Measurements from ENCODE around the gene RAB3IL1.

RAB3IL1 gene

DNA sequence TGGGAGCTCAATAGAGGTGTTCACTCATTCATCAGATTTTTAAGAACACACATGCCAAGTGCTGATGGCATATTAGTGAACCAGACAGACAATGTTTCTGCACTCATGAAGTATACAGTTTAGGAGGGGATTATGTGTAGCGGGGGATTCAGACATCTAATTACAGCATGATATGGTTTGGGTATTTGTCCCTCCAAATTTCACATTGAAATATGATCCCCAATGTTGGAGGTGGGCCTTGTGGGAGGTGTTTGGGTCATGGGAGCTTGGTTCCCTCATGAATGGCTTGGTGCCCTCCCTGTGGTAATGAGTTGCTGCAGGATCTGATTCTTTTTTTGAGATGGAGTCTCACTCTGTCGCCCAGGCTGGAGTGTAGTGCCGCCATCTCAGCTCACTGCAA is 8.9 kb upstream of the RAB3IL1 start:
- TF ChIP-seq, protein P1, sequence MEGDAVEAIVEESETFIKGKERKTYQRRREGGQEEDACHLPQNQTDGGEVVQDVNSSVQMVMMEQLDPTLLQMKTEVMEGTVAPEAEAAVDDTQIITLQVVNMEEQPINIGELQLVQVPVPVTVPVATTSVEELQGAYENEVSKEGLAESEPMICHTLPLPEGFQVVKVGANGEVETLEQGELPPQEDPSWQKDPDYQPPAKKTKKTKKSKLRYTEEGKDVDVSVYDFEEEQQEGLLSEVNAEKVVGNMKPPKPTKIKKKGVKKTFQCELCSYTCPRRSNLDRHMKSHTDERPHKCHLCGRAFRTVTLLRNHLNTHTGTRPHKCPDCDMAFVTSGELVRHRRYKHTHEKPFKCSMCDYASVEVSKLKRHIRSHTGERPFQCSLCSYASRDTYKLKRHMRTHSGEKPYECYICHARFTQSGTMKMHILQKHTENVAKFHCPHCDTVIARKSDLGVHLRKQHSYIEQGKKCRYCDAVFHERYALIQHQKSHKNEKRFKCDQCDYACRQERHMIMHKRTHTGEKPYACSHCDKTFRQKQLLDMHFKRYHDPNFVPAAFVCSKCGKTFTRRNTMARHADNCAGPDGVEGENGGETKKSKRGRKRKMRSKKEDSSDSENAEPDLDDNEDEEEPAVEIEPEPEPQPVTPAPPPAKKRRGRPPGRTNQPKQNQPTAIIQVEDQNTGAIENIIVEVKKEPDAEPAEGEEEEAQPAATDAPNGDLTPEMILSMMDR (conservative IDR thresholded peaks at IDR 0.05; ENCODE audit: low read depth, low read length): no peak
- H3K4me3 ChIP-seq (ENCODE audit: low read depth, low read length): no peak overlapping the region
- DNase-seq (ENCODE audit: low read depth): no peak

DNA sequence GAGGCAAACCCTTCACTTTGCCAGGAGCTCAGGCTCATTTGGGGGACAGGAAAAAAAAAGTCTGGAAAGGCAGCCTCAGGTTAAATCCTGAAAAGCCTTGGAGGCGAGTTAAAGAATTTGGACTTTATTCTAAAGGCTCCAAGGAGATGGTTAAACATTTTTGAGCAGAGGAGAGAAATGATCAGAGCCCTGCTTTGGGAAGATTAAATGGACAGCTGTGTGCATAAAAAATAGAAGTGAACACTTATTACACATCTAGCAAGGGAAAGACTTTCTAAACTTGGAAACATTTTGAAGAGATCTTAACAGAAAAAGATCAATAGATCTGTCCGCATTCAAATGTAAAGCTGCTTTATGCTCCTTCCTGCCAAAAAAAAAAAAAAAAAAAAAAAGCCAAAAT is 8.4 kb upstream of the RAB3IL1 start:
- H3K4me3 ChIP-seq (ENCODE audit: low read depth, low read length): no peak overlapping the region
- DNase-seq (ENCODE audit: low read depth): no peak
- TF ChIP-seq, protein P1 (conservative IDR thresholded peaks at IDR 0.05; ENCODE audit: low read depth, low read length): no peak

DNA sequence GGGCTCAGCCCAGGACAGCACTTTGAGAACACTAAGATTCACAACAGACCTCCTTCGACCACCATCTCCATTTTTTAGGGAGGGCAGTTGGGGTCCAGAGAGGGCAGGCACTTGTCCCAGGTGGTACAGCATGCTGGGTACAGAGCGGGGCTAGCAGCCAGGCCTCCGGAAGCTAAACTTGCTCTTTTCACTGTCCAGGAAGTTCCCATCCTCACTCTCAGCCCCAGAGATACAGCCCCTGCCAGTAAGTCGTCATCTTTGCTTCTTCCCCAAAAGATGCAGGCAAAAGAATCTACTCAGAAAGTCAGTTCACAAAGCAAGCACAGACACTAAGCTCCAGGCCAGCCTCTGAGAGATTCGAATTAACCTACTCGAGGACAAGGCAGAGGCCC is 6.7 kb upstream of the RAB3IL1 start:
- no peak for DNase-seq (ENCODE audit: low read depth)
- no peak overlapping the region for H3K4me3 ChIP-seq (ENCODE audit: low read depth, low read length)
- TF ChIP-seq, protein P1 (conservative IDR thresholded peaks at IDR 0.05; ENCODE audit: low read depth, low read length): no peak

DNA sequence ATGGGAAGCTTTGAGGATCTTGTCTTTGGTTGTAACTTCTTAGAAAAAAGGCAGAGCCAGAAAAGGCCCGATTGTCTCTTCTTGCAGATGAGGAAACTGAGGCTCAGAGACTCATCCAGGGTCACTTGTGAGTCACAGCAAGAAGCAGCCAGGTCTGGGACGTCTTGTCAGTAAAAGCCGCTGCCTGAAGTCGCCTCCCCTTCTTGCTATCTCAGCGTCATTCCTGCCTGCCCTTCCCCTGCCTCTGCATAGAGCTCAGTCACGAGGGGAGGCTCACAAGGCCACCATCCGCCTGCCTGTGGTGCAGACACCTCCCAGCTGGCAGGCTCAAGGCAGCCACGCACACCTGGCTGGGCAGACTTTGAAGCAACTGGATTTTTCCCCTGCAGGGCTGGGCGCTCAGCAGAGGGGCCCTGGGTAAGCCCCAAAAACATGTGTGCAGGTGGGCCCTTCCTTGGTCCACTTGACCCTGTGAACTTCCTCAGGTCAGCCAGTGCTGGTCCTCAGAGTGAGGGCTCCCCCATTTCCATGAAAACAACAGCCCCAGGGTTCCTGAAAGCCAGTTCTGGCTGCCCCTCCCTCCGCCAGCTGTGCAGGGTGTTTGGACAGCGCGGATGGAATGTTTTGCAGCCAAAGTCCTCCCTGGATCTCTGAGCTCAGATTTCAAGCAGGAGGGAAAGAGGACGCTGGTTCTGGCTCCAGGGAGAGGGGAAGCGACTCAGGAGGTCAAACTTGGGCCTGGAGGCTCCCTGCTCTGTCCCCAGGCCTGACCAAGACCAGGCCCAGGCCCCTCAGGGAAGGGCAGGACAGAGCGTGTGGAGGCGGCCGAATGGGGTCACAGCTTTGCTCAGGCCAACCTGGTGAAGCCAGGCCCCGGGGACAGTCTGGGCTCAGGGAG is 6.0 kb upstream of the RAB3IL1 start:
- peak; percentile 74 for DNase-seq (ENCODE audit: low read depth)
- TF ChIP-seq, protein P1 (conservative IDR thresholded peaks at IDR 0.05; ENCODE audit: low read depth, low read length): no peak
- no peak overlapping the region for H3K4me3 ChIP-seq (ENCODE audit: low read depth, low read length)

DNA sequence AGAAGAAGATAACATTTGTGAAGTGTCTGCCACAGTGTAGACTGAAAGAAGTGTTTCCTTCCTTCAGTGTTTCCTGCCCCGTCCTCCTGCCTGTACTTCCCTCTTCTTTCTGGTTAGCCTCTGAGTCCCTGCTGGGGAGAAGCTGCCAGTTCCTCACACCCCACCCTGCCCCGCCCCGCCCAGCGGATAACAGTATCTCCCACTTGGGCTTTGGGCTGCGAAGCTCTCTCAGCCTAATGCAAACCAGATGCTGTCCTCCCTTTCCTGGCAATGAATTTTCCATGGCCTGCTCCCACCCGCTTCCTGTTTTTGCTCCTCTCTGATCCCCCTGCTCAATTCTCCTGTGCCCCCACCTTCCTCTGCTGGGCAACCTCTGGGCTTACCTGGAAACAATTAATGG is 5.2 kb upstream of the RAB3IL1 start:
- no peak overlapping the region for H3K4me3 ChIP-seq (ENCODE audit: low read depth, low read length)
- TF ChIP-seq, protein P1 (conservative IDR thresholded peaks at IDR 0.05; ENCODE audit: low read depth, low read length): no peak
- peak; percentile 57 for DNase-seq (ENCODE audit: low read depth)

DNA sequence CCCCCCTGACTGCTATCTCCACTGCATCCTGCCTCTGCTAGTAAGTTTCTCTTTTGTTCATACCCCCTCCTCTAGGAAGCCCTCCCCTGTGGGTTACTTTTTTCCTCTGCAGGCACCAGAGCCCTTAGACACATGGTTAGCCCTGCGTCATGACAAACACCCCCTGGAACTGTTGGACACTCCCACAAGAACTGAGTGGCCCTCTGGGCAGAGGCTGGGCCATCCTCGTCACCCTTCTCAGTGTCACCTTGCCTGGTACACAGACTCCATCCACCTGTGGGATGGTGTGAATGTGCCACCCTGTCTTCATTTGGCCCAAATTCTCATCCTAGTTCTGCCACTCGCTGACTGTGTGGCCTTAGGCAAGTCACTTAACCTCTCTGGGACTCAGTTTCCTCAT is 4.1 kb upstream of the RAB3IL1 start:
- H3K4me3 ChIP-seq (ENCODE audit: low read depth, low read length): no peak overlapping the region
- TF ChIP-seq, protein P1 (conservative IDR thresholded peaks at IDR 0.05; ENCODE audit: low read depth, low read length): no peak
- DNase-seq (ENCODE audit: low read depth): no peak

All from choroid plexus epithelial cell (primary cell).